HepG2 (cell line): ENCODE measurements around the gene TSPAN9. TPM values are rescaled to one million over a fixed set of nuclear protein-coding genes. Genes with fewer than 3 reads are reported as not detected.

Experiments
- ATAC-seq: fragments of 200-7000 bp; cut with Tn5 transposase; 3 replicates; pipeline ENCODE4 v1.9.1; 2020; ENCODE audit warnings: mild to moderate bottlenecking, moderate library complexity
- BruUV-seq: library from RNA; stranded (reverse); fragments of 400-500 nt; replicated peaks from 2 replicates; lab custom pipeline; 2021; lab: Mats Ljungman, UMichigan
- CTCF ChIA-PET: fragments of 300-600 bp; formaldehyde crosslinking; extraction: SDS; loops from one replicate; lab custom pipeline; 2021; ENCODE audit warnings: low total read pairs, inconsistent platforms, low intra/inter-chr PET ratio; lab: Yijun Ruan, JAX
- POLR2A ChIA-PET: fragments of 350-600 bp; sonication (Branson Sonifier 250); formaldehyde crosslinking; loops from one replicate; lab custom pipeline; 2020; ENCODE audit warnings: antibody characterized with exemption, inconsistent platforms; lab: Yijun Ruan, JAX
- DNase-seq: peaks from one replicate; pipeline ENCODE4 v3.0.0-alpha.2; 2015; ENCODE audit warnings: low spot score
- FAIRE-seq: peaks from 3 replicates; lab custom pipeline; 2011; peaks lifted over from hg19 to GRCh38; lab: Jason Lieb, UNC
- H2AFZ ChIP-seq: one replicate; pipeline ENCODE4 v1.6.1; 2011; ENCODE audit warnings: low read length, inconsistent platforms
- H3K27ac ChIP-seq: fragments of 300-600 bp; 3 replicates; pipeline ENCODE4 v1.8.0; 2011; ENCODE audit warnings: mixed run types, mild to moderate bottlenecking, mixed read lengths, low read length, inconsistent platforms; ENCODE audit not compliant: insufficient read depth; ENCODE audit errors: extremely low read length
- H3K27me3 ChIP-seq, 2 experiments: fragments of 200-600 bp in 1 of 2; 2 replicates in 1 of 2; 3 replicates in 1 of 2; pipeline versions ENCODE4 v1.6.0 to v1.8.0; 2011; ENCODE audit warnings: low read length in 2 of 2, mild to moderate bottlenecking in 2 of 2, moderate library complexity in 2 of 2, inconsistent platforms in 1 of 2; ENCODE audit not compliant: insufficient read depth in 2 of 2, control insufficient read depth in 1 of 2
- H3K36me3 ChIP-seq, 2 experiments: fragments of 200-600 bp in 1 of 2; replicated peaks in 1 of 2; 2 replicates in 1 of 2; 3 replicates in 1 of 2; pipeline versions ENCODE4 v1.5.1 to v1.8.0; 2011; ENCODE audit warnings: low read length in 2 of 2, inconsistent platforms in 1 of 2; ENCODE audit not compliant: insufficient read depth in 2 of 2, control insufficient read depth in 1 of 2
- H3K4me1 ChIP-seq: 2 replicates; pipeline ENCODE4 v1.5.1; 2012; ENCODE audit warnings: low read length, inconsistent platforms; ENCODE audit not compliant: insufficient read depth
- H3K4me2 ChIP-seq: 2 replicates; pipeline ENCODE4 v1.6.0; 2011; ENCODE audit warnings: low read depth, low read length, inconsistent platforms
- H3K4me3 ChIP-seq, 3 experiments: fragments of 200-600 bp in 1 of 3; sonication (generic), shearing (Covaris generic) in 1 of 3; replicated peaks in 1 of 3; 2 replicates each; pipeline ENCODE4 v1.5.1; 2011 to 2016; ENCODE audit warnings: low read length in 3 of 3, inconsistent platforms in 2 of 3, low read depth in 2 of 3, mild to moderate bottlenecking in 2 of 3, control low read depth in 1 of 3, mixed read lengths in 1 of 3; ENCODE audit not compliant: insufficient read depth in 1 of 3
- H3K79me2 ChIP-seq: one replicate; pipeline ENCODE4 v1.6.1; 2011; ENCODE audit warnings: low read length, inconsistent platforms; ENCODE audit not compliant: insufficient read depth
- H3K9ac ChIP-seq: 2 replicates; pipeline ENCODE4 v1.6.0; 2011; ENCODE audit warnings: mild to moderate bottlenecking, low read depth, low read length, inconsistent platforms; ENCODE audit not compliant: insufficient read depth
- H3K9me3 ChIP-seq: 2 replicates; pipeline ENCODE4 v1.5.1; 2012; ENCODE audit warnings: mild to moderate bottlenecking, low read length
- H4K20me1 ChIP-seq: 2 replicates; pipeline ENCODE4 v1.6.0; 2011; ENCODE audit warnings: inconsistent platforms, mild to moderate bottlenecking, low read length, moderate library complexity; ENCODE audit not compliant: insufficient read depth
- ARNTL ChIP-seq: sonication (generic); formaldehyde crosslinking; IDR thresholded peaks from 2 replicates; pipeline ENCODE4 v1.4.0; 2020; ENCODE audit warnings: mild to moderate bottlenecking, missing genetic modification reagents
- GABPB1 ChIP-seq: IDR thresholded peaks from 2 replicates; pipeline ENCODE4 v1.6.1; 2016; ENCODE audit warnings: mild to moderate bottlenecking, missing genetic modification reagents, moderate library complexity, missing compliant biosample characterization
- GPN1 ChIP-seq: sonication (generic); formaldehyde crosslinking; IDR thresholded peaks from 2 replicates; pipeline ENCODE4 v1.5.1; 2020; ENCODE audit warnings: missing genetic modification reagents, borderline replicate concordance
- MZF1 ChIP-seq: sonication (generic); formaldehyde crosslinking; IDR thresholded peaks from 2 replicates; pipeline ENCODE4 v1.8.1; 2023; ENCODE audit warnings: mild to moderate bottlenecking, missing genetic modification reagents, borderline replicate concordance
- NCOA2 ChIP-seq: sonication (generic); formaldehyde crosslinking; IDR thresholded peaks from 2 replicates; pipeline ENCODE4 v1.8.0; 2022; ENCODE audit warnings: inconsistent platforms
- NFIC ChIP-seq: IDR thresholded peaks from 2 replicates; pipeline ENCODE4 v1.6.1; 2012; ENCODE audit warnings: mild to moderate bottlenecking, low read length, inconsistent platforms
- ZC3H4 ChIP-seq: sonication (generic); formaldehyde crosslinking; IDR thresholded peaks from 2 replicates; pipeline ENCODE4 v1.4.0; 2020; ENCODE audit warnings: missing genetic modification reagents, borderline replicate concordance
- ZNF44 ChIP-seq: sonication (generic); formaldehyde crosslinking; IDR thresholded peaks from 2 replicates; pipeline ENCODE4 v1.5.1; 2020; ENCODE audit warnings: mild to moderate bottlenecking, missing genetic modification reagents
- ZNF468 ChIP-seq: sonication (generic); formaldehyde crosslinking; IDR thresholded peaks from 2 replicates; pipeline ENCODE4 v1.8.0; 2022; ENCODE audit warnings: mild to moderate bottlenecking, moderate library complexity, missing genetic modification reagents
- ZNF678 ChIP-seq: sonication (generic); formaldehyde crosslinking; IDR thresholded peaks from 2 replicates; pipeline ENCODE4 v1.4.0; 2020; ENCODE audit warnings: mild to moderate bottlenecking, missing genetic modification reagents
- ZNF773 ChIP-seq: sonication (generic); formaldehyde crosslinking; IDR thresholded peaks from 2 replicates; pipeline ENCODE4 v1.4.0; 2020; ENCODE audit warnings: missing genetic modification reagents, borderline replicate concordance
- ZNF879 ChIP-seq: sonication (generic); formaldehyde crosslinking; IDR thresholded peaks from 2 replicates; pipeline ENCODE4 v1.8.1; 2023; ENCODE audit warnings: missing genetic modification reagents
- WGBS: methylation state at CpG from one replicate; pipeline ENCODE4 v1.1.6; 2017; ENCODE audit warnings: low lambda C conversion rate; 5-methylcytosine and 5-hydroxymethylcytosine counted together
- in situ Hi-C: cut with HindIII; loops from 2 replicates; pipeline ENCODE4 v1.10.0; 2017; ENCODE audit warnings: low pct_unique_long_range_greater_than_20kb; ENCODE audit not compliant: extremely low pct_ligation_motif_present
- intact Hi-C: fragments of 100-400 bp; cut with micrococcal nuclease; formaldehyde crosslinking; loops from one replicate; pipeline ENCODE4 v1.10.0; 2022; ENCODE audit not compliant: unreplicated experiment
- polyA plus RNA-seq, 8 experiments: library from polyadenylated mRNA; depleted of rRNA in 3 of 8; stranded (reverse) in 7 of 8; unstranded in 1 of 8; fragments of >200 nt; fragmentation: Illumina TruSeq in 4 of 8; extraction: Trizol in 4 of 8; gene quantifications; 2 replicates each; pipeline versions ENCODE4 v1.2.1 to v1.2.3, GENCODE V29; 2011 to 2016; ENCODE audit warnings: low read depth in 4 of 8, missing spikeins in 1 of 8, mixed read lengths in 1 of 8; ENCODE audit not compliant: insufficient read depth in 1 of 8
- total RNA-seq, 5 experiments: library from RNA; depleted of rRNA; stranded (reverse); fragments of >200 nt; fragmentation: Illumina TruSeq; extraction: Trizol; gene quantifications; 2 replicates each; pipeline ENCODE4 v1.2.3, GENCODE V29; 2016; ENCODE audit warnings: low read depth in 1 of 5
- TF ChIP-seq, protein P1 (sequence below): sonication (generic); formaldehyde crosslinking; IDR thresholded peaks from 2 replicates; pipeline ENCODE4 v1.9.0; 2021; ENCODE audit warnings: mild to moderate bottlenecking, missing genetic modification reagents
- TF ChIP-seq, protein P2 (sequence below), 2 experiments: sonication (generic) in 1 of 2; formaldehyde crosslinking in 1 of 2; IDR thresholded peaks; 2 replicates each; pipeline versions ENCODE4 v1.4.0 to v1.6.1; 2018 to 2020; ENCODE audit warnings: missing genetic modification reagents in 2 of 2, borderline replicate concordance in 1 of 2, low read depth in 1 of 2, mild to moderate bottlenecking in 1 of 2, missing biosample characterization in 1 of 2

TSPAN9 gene
- total and polyA plus RNA-seq, 2 of the 13 experiments (the other 11 are each of a cell fraction or from before 2014, with no cell fraction given) = 18.1 to 42.3 TPM

DNA sequence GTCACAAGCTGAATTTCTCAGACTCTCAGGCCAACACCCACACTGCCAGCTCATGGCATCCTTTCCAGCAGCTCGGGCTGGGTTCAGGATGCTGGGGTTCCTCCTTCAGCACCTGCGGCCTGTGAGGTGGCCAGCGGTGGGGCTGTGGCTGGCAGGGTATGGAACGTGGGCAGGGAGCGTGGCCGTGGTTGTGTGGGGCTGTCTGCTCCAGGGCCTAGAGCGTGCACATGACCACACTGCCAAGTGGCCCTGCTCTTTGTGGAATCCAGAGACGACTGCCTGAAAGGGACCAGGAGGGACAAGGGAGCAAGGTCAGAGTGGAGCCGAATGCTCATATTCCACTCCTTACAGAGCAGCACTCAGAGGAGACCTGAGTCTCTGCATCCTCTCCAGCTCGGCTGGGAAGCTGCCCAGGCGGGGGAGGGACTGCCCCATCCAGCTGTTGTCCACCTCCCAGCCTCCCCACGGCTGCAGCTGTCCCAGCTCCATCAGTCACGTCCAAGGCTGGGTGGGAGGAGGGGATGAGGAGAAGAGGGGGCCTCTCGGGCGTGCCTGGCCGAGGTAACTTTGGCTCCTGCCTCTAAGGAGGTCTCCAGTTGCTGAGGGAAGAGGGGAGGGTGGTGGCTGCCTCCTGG, 71.3 kb downstream of the TSPAN9 start (continued):
- TF ChIP-seq, protein P1, sequence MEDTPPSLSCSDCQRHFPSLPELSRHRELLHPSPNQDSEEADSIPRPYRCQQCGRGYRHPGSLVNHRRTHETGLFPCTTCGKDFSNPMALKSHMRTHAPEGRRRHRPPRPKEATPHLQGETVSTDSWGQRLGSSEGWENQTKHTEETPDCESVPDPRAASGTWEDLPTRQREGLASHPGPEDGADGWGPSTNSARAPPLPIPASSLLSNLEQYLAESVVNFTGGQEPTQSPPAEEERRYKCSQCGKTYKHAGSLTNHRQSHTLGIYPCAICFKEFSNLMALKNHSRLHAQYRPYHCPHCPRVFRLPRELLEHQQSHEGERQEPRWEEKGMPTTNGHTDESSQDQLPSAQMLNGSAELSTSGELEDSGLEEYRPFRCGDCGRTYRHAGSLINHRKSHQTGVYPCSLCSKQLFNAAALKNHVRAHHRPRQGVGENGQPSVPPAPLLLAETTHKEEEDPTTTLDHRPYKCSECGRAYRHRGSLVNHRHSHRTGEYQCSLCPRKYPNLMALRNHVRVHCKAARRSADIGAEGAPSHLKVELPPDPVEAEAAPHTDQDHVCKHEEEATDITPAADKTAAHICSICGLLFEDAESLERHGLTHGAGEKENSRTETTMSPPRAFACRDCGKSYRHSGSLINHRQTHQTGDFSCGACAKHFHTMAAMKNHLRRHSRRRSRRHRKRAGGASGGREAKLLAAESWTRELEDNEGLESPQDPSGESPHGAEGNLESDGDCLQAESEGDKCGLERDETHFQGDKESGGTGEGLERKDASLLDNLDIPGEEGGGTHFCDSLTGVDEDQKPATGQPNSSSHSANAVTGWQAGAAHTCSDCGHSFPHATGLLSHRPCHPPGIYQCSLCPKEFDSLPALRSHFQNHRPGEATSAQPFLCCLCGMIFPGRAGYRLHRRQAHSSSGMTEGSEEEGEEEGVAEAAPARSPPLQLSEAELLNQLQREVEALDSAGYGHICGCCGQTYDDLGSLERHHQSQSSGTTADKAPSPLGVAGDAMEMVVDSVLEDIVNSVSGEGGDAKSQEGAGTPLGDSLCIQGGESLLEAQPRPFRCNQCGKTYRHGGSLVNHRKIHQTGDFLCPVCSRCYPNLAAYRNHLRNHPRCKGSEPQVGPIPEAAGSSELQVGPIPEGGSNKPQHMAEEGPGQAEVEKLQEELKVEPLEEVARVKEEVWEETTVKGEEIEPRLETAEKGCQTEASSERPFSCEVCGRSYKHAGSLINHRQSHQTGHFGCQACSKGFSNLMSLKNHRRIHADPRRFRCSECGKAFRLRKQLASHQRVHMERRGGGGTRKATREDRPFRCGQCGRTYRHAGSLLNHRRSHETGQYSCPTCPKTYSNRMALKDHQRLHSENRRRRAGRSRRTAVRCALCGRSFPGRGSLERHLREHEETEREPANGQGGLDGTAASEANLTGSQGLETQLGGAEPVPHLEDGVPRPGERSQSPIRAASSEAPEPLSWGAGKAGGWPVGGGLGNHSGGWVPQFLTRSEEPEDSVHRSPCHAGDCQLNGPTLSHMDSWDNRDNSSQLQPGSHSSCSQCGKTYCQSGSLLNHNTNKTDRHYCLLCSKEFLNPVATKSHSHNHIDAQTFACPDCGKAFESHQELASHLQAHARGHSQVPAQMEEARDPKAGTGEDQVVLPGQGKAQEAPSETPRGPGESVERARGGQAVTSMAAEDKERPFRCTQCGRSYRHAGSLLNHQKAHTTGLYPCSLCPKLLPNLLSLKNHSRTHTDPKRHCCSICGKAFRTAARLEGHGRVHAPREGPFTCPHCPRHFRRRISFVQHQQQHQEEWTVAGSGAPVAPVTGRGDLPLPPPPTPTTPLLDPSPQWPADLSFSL = no peak
- TF ChIP-seq MZF1 = no peak

DNA sequence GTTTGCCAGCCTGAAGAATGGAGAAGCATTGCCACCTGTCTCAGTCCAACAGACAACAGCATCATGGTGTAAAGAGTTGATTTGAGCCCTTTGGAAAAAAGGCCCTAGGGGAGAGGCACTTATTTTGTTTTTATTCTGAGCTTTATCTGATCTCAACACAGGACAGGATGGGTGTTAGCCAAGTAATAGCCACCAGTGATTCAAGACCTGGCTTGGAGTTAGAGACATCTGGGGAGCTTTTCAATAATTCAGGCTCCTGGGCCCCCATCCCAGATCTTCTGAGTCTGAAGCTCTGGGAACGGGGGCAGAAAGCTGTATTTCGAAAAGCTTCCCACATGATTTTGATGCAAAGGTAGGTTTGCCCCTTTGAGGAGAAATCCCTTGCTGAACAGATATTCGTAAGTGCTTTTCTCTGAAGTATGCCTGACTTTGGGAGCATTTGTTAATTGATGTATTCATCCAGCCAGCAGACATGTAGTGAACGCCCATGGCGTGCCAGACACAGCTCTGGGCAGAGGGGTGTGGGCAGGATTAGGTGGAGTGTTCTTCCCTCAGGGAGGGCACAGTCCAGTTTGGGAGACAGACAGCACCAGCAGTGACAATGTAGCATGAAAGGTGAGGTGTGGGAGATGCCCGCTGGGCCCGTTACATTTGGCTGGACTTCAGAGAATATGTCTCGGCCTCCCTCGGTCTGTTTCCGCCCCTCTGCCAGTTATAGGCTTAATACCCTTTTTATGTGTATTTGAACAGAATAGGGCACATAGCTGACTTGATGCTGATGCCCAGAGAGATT, 72.5 kb downstream of the TSPAN9 start:
- peaks cover 0 to 6% of the 10 kb centered on the region in 2 experiments; a peak in 2 of 5 replicates for H3K36me3 ChIP-seq
- no peak for FAIRE-seq
- WGBS = 98% methylated on average over 10 of the region's 10 CpGs
- no peaks in the 10 kb centered on the region for H3K27me3 ChIP-seq
- no peak overlapping the region for H3K9ac ChIP-seq
- H3K4me2 ChIP-seq = no peak overlapping the region
- POLR2A ChIA-PET = no interaction called here
- no TSS peak for BruUV-seq
- peaks cover 5% of the 10 kb centered on the region for H3K79me2 ChIP-seq
- no peak overlapping the region for H2AFZ ChIP-seq
- no peak overlapping the region for H3K27ac ChIP-seq
- no peak for DNase-seq
- no peak for ATAC-seq
- H3K4me3 ChIP-seq = no peak overlapping the region
- CTCF ChIA-PET = no interaction called here
- H3K9me3 ChIP-seq = no peaks in the 10 kb centered on the region
- intact Hi-C loops = no loop called here
- peaks cover 2% of the 10 kb centered on the region; the same call in 1 of the 2 replicates for H4K20me1 ChIP-seq
- no peaks in the 10 kb centered on the region for H3K4me1 ChIP-seq
- in situ Hi-C loops = no loop called here
- no peak for TF ChIP-seq ZNF468 (CRISPR knock-in tag)
- no peak for TF ChIP-seq GPN1 (CRISPR knock-in tag)
- TF ChIP-seq ZNF678 (CRISPR knock-in tag) = no peak
- TF ChIP-seq ZNF773 = no peak
- no peak for TF ChIP-seq GABPB1 (CRISPR knock-in tag)
- TF ChIP-seq ARNTL (CRISPR knock-in tag) = no peak
- TF ChIP-seq ZNF44 (CRISPR knock-in tag) = no peak
- TF ChIP-seq ZC3H4 (CRISPR knock-in tag) = no peak
- TF ChIP-seq NFIC = no peak
- TF ChIP-seq, protein P2, sequence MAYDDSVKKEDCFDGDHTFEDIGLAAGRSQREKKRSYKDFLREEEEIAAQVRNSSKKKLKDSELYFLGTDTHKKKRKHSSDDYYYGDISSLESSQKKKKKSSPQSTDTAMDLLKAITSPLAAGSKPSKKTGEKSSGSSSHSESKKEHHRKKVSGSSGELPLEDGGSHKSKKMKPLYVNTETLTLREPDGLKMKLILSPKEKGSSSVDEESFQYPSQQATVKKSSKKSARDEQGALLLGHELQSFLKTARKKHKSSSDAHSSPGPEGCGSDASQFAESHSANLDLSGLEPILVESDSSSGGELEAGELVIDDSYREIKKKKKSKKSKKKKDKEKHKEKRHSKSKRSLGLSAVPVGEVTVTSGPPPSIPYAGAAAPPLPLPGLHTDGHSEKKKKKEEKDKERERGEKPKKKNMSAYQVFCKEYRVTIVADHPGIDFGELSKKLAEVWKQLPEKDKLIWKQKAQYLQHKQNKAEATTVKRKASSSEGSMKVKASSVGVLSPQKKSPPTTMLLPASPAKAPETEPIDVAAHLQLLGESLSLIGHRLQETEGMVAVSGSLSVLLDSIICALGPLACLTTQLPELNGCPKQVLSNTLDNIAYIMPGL (CRISPR knock-in tag; IDR thresholded peaks at IDR 0.05; ENCODE audit: borderline replicate concordance in 1 of 2, low read depth in 1 of 2) = no peak
- no peak for TF ChIP-seq ZNF879 (CRISPR knock-in tag)
- TF ChIP-seq NCOA2 = no peak
